Naive B cell (primary cell): ENCODE results near the gene PPP1R1B. TPM values are rescaled to one million over a fixed set of nuclear protein-coding genes. Genes with fewer than 3 reads are reported as not detected.

Experiments
- ATAC-seq, 2 donors: fragments of 150-1000 bp; cut with Tn5 transposase; 2 replicates each; pipeline ENCODE4 v1.10.0; 2021; ENCODE audit warnings: low read depth in 2 of 2, mild to moderate bottlenecking in 2 of 2, moderate library complexity in 2 of 2
- DNase-seq: peaks from one replicate; pipeline ENCODE4 v3.0.0; 2022
- H3K27ac Mint-ChIP-seq, 6 donors: one replicate each; pipeline ENCODE4 v1.8.0; 2020 to 2022; ENCODE audit warnings: mild to moderate bottlenecking in 6 of 6, mixed read lengths in 6 of 6, moderate library complexity in 5 of 6, inconsistent platforms in 2 of 6
- H3K27me3 Mint-ChIP-seq, 3 donors: one replicate each; pipeline ENCODE4 v1.8.0; 2021 to 2022; ENCODE audit warnings: mixed read lengths in 3 of 3, mild to moderate bottlenecking in 1 of 3
- H3K36me3 Mint-ChIP-seq, 2 donors: one replicate each; pipeline ENCODE4 v1.8.0; 2020 to 2022; ENCODE audit warnings: mixed read lengths in 2 of 2, inconsistent platforms in 1 of 2, mild to moderate bottlenecking in 1 of 2
- H3K4me1 Mint-ChIP-seq, 3 donors: one replicate each; pipeline ENCODE4 v1.8.0; 2020 to 2022; ENCODE audit warnings: mixed read lengths in 3 of 3, inconsistent platforms in 1 of 3, mild to moderate bottlenecking in 1 of 3, moderate library complexity in 1 of 3
- H3K4me3 Mint-ChIP-seq, 8 donors: one replicate each; pipeline ENCODE4 v1.8.0; 2020 to 2022; ENCODE audit warnings: mild to moderate bottlenecking in 8 of 8, mixed read lengths in 8 of 8, moderate library complexity in 8 of 8, inconsistent platforms in 2 of 8
- H3K9me3 Mint-ChIP-seq, 7 donors: one replicate each; pipeline ENCODE4 v1.8.0; 2020 to 2022; ENCODE audit warnings: mixed read lengths in 7 of 7, mild to moderate bottlenecking in 5 of 7, inconsistent platforms in 2 of 7, moderate library complexity in 1 of 7
- polyA plus RNA-seq, 6 donors: library from polyadenylated mRNA; unstranded; fragments of 300-500 nt; fragmentation: Illumina TruSeq; gene quantifications; one replicate each; pipeline ENCODE4 v1.2.3, GENCODE V29; 2021; ENCODE audit warnings: low read depth in 6 of 6

The PPP1R1B gene
- polyA plus RNA-seq, 6 donors from 2014 or later, result 0.12 TPM; not detected in 5

- H3K4me3 Mint-ChIP-seq, result peak overlapping the region in 7 of 8 donors; percentile 44 to 81 (median 70)
- peaks cover 5 to 21% (median 10%) of the 10 kb centered on the region in 3 donors for H3K27me3 Mint-ChIP-seq
- DNase-seq (no peak), ATAC-seq (peak; percentile 27 to 31)
- H3K9me3 Mint-ChIP-seq, result no peaks in the 10 kb centered on the region
- H3K27ac Mint-ChIP-seq, result peak overlapping the region in 1 of 6 donors; percentile 53
- peaks cover 25 to 51% (median 25%) of the 10 kb centered on the region in 3 donors for H3K4me1 Mint-ChIP-seq
- no peaks in the 10 kb centered on the region for H3K36me3 Mint-ChIP-seq
Observed at GRCh38 chr17:39667262-39667944, 40.7 kb downstream of the PPP1R1B start.

DNA sequence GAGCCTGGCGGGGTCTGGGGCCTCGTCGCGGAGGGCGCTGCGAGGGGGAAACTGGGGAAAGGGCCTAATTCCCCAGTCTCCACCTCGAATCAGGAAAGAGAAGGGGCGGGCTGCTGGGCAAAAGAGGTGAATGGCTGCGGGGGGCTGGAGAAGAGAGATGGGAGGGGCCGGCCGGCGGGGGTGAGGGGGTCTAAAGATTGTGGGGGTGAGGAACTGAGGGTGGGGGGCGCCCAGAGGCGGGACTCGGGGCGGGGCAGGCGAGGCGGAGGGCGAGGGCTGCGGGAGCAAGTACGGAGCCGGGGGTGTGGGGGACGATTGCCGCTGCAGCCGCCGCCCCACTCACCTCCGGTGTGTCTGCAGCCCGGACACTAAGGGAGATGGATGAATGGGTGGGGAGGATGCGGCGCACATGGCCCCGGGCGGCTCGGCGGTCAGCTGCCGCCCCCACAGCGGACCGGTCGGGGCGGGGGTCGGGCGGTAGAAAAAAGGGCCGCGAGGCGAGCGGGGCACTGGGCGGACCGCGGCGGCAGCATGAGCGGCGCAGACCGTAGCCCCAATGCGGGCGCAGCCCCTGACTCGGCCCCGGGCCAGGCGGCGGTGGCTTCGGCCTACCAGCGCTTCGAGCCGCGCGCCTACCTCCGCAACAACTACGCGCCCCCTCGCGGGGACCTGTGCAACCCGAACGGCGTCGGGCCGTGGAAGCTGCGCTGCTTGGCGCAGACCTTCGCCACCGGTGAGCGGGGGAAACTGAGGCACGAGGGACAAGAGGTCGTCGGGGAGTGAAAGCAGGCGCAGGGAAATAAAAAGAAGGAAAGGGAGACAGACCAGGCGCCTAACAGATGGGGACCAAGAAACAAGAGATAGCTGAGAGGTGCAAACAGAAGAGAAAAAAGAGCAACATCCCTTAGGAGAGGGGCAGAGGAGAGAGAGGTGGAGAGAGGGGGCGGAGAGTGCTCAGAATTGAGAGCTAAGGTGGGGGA is 41.5 kb downstream of the PPP1R1B start, which contains the start of gene PNMT:
Gene PNMT, plus strand, starts transcription at position 509 of the 980 bp plus-strand sequence. Its CDS starts 23 bp downstream, at position 532.
- ATAC-seq, result peak; percentile 70 to 82

GRCh38 chr17:39669897-39670735 is 43.4 kb downstream of the PPP1R1B start:
- Mint-ChIP-seq H3K36me3 (no peaks in the 10 kb centered on the region), H3K27ac (no peak overlapping the region), H3K4me3 (no peak overlapping the region), H3K4me1 (peaks cover 38 to 47% (median 41%) of the 10 kb centered on the region in 3 donors), H3K9me3 (no peaks in the 10 kb centered on the region), H3K27me3 (peaks cover 5 to 21% (median 10%) of the 10 kb centered on the region in 3 donors)
- DNase-seq (no peak), ATAC-seq (no peak)

More for the DNA sequence above, 41.5 kb downstream of the PPP1R1B start, which contains the start of gene PNMT:
- Mint-ChIP-seq H3K27me3 (peaks cover 5 to 21% (median 10%) of the 10 kb centered on the region in 3 donors), H3K36me3 (no peaks in the 10 kb centered on the region), H3K4me1 (peaks cover 26 to 47% (median 29%) of the 10 kb centered on the region in 3 donors), H3K27ac (peak within 1 kb of the TSS in 4 of 6 donors; percentile 53 to 82 (median 67)), H3K9me3 (no peaks in the 10 kb centered on the region), H3K4me3 (peak within 1 kb of the TSS; percentile 38 to 89 (median 80))
- DNase-seq, result peak; percentile 64

GRCh38 chr17:39670746-39671145 is 44.0 kb downstream of the PPP1R1B start:
- H3K36me3 Mint-ChIP-seq, result no peaks in the 10 kb centered on the region
- no peaks in the 10 kb centered on the region for H3K9me3 Mint-ChIP-seq
- peaks cover 44 to 51% (median 45%) of the 10 kb centered on the region in 3 donors for H3K4me1 Mint-ChIP-seq
- no peak overlapping the region for H3K4me3 Mint-ChIP-seq
- peaks cover 5 to 21% (median 10%) of the 10 kb centered on the region in 3 donors for H3K27me3 Mint-ChIP-seq
- no peak for DNase-seq
- no peak for ATAC-seq
- H3K27ac Mint-ChIP-seq, result no peak overlapping the region

- ATAC-seq (no peak), DNase-seq (no peak)
- peak overlapping the region in 4 of 6 donors; percentile 26 to 52 (median 43) for H3K27ac Mint-ChIP-seq
- H3K27me3 Mint-ChIP-seq, result peaks cover 5 to 16% (median 10%) of the 10 kb centered on the region in 3 donors
- H3K9me3 Mint-ChIP-seq, result no peaks in the 10 kb centered on the region
- peaks cover 52 to 55% (median 54%) of the 10 kb centered on the region in 3 donors for H3K4me1 Mint-ChIP-seq
- peak overlapping the region in 2 of 8 donors; percentile 40 to 43 for H3K4me3 Mint-ChIP-seq
- H3K36me3 Mint-ChIP-seq, result no peaks in the 10 kb centered on the region
Observed at GRCh38 chr17:39671651-39672521, 45.1 kb downstream of the PPP1R1B start.

DNA sequence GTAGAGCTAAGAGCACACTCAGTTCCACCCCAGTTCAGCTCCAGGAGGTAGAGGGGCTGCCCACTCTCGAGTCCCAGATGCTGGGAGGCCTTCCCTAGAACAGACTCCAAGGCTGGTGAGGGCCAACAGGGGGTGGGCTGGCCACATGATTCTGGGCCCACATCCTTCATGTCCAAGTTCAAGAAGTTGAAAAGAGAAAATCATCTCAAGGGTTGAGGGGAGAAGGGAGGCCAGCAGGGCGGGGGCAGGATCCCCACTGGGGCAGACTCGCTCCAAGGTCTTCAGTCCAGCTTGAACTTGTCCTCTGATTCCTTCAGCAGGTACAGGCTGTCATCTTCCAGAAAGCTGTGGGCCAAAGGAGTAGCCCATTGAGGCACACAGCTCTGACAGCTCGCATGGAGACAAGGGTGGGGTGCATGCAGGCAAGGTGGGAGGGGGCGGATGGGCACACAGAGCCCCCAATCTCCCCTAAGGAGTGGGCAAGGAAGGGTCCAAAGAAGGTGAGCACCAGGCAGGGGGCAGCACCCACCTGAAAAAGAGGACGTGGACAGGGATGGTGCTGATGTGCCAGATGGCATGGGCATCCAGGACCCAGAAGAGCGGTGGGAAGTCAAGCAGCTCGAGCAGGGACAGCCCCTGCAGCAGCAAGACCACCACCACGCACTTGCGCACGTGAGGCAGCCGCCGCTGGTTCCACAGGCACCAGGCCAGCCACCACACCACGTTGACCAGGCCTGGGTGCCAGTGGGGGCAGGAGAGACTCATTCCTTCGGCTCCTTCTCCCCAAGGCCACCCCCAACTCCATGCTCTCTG is 46.0 kb downstream of the PPP1R1B start:
- Mint-ChIP-seq H3K4me3 (peak overlapping the region in 3 of 8 donors; percentile 16 to 74 (median 43)), H3K4me1 (peaks cover 57 to 61% (median 60%) of the 10 kb centered on the region in 3 donors), H3K27ac (peak overlapping the region in 2 of 6 donors; percentile 65 to 98), H3K27me3 (peaks cover 5 to 13% (median 10%) of the 10 kb centered on the region in 3 donors), H3K36me3 (no peaks in the 10 kb centered on the region), H3K9me3 (no peaks in the 10 kb centered on the region)
- no peak for DNase-seq
- ATAC-seq, result no peak

- Mint-ChIP-seq H3K9me3 (no peaks in the 10 kb centered on the region), H3K27ac (peak overlapping the region in 2 of 6 donors; percentile 86 to 98), H3K36me3 (no peaks in the 10 kb centered on the region), H3K4me3 (peak overlapping the region in 2 of 8 donors; percentile 16 to 37), H3K4me1 (peaks cover 58 to 65% (median 64%) of the 10 kb centered on the region in 3 donors), H3K27me3 (peaks cover 4 to 10% (median 6%) of the 10 kb centered on the region in 3 donors)
- ATAC-seq (no peak), DNase-seq (no peak)
Observed at GRCh38 chr17:39673335-39674081, 46.8 kb downstream of the PPP1R1B start.

- DNase-seq, result no peak
- no peaks in the 10 kb centered on the region for H3K36me3 Mint-ChIP-seq
- H3K9me3 Mint-ChIP-seq, result no peaks in the 10 kb centered on the region
- ATAC-seq, result no peak
- H3K4me1 Mint-ChIP-seq, result peaks cover 60 to 68% (median 67%) of the 10 kb centered on the region in 3 donors
- H3K27ac Mint-ChIP-seq, result peak overlapping the region in 3 of 6 donors; percentile 76 to 98 (median 86)
- no peak overlapping the region for H3K4me3 Mint-ChIP-seq
- H3K27me3 Mint-ChIP-seq, result peaks cover 0 to 3% (median 0%) of the 10 kb centered on the region in 3 donors
Observed at GRCh38 chr17:39674179-39674578, 47.4 kb downstream of the PPP1R1B start.

DNA sequence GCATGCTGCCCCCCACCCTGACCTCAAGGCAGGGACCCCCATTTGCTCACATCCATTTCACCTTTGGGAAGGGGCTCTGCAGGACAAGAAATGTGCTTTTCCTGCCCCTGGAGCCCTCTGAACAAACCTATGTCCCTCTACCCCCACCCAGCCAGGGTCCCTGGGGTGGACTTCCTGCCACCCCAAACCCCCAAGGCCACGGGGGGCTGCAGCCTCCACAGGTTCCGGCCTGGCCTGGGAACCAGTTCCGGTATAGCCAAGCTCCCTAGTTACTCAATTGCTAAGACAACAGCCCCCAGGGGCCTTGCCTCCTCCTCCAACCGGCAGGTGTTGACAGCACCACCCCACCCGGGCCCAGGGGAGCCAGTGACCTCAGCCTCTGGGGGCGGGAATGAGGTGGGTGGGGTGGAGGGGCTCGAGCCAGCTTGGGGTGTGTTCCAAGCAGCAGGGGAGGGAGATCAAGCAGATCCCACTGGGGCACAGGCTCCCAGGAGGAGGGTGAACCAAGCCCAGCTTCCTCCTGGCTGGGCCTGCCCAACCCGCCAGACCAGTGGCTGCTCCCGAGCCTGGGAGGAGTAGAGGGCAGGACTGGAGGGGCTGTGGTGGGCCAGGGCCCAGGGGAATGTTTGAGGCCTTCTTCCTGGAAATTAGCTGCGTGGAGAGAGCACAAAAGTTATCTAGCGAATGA is 48.1 kb downstream of the PPP1R1B start:
- peak; percentile 53 for DNase-seq
- peaks cover 66 to 75% (median 69%) of the 10 kb centered on the region in 3 donors for H3K4me1 Mint-ChIP-seq

DNA sequence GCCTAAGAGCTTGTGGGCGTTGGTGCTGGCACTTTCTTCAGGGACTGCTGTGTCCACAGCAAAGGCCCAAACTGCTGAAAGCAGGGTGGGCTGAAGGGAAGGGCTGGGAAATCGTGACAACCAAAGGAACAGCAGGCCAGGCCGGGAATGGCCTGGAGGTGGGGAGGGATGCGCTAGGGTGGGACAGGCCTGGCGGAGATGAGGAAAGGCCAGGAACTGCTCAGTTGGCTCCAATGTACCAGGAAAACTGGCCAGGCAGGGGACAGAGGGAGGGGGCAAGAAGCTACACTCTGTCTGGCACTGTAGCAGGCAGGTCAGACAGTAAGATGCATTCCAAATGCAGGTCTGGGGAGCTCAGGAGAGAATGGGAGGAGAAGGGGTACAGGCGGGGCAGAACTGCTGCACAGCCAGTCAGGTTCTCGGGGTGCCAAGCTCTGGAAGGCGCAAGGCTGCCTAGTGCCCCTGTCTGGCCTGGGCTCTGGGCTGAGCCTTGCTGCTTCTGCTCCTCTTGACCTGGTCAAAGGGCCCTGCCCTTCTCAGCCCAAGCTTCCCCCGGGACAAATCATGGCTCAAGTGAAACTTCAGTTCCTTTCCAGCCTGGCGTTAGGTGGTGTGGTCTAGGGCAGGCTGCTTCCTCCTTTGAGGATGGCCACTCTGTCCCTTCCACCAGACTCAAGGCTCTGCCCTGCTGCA is 48.8 kb downstream of the PPP1R1B start:
- peak overlapping the region; percentile 79 to 98 (median 90) for H3K27ac Mint-ChIP-seq
- H3K36me3 Mint-ChIP-seq, result no peaks in the 10 kb centered on the region
- DNase-seq (no peak), ATAC-seq (no peak)
- H3K4me1 Mint-ChIP-seq, result peaks cover 73 to 81% (median 73%) of the 10 kb centered on the region in 3 donors
- H3K4me3 Mint-ChIP-seq, result peak overlapping the region in 7 of 8 donors; percentile 33 to 88 (median 63)
- no peaks in the 10 kb centered on the region for H3K9me3 Mint-ChIP-seq
- H3K27me3 Mint-ChIP-seq, result no peaks in the 10 kb centered on the region

More for the DNA sequence above, 48.1 kb downstream of the PPP1R1B start:
- no peaks in the 10 kb centered on the region for H3K36me3 Mint-ChIP-seq
- ATAC-seq, result peak; percentile 43 to 51
- peak overlapping the region; percentile 5 to 88 (median 56) for H3K4me3 Mint-ChIP-seq
- H3K9me3 Mint-ChIP-seq, result no peaks in the 10 kb centered on the region
- H3K27me3 Mint-ChIP-seq, result no peaks in the 10 kb centered on the region
- peak overlapping the region in 4 of 6 donors; percentile 76 to 98 (median 85) for H3K27ac Mint-ChIP-seq
